GM21825 (cell line): Measurements from ENCODE around the gene C6orf89.
"Not testable (repeated sequence)": the region's sequence is repeated elsewhere in the genome, so short reads cannot be mapped to it uniquely, and the experiment has no call there.

ENCODE experiments used
- ATAC-seq: cut with Tn5 transposase; IDR thresholded peaks from one replicate; pipeline ENCODE4 v1.9.1; 2021; ENCODE audit warnings: mild to moderate bottlenecking, moderate library complexity; ENCODE audit not compliant: unreplicated experiment

The C6orf89 gene

DNA sequence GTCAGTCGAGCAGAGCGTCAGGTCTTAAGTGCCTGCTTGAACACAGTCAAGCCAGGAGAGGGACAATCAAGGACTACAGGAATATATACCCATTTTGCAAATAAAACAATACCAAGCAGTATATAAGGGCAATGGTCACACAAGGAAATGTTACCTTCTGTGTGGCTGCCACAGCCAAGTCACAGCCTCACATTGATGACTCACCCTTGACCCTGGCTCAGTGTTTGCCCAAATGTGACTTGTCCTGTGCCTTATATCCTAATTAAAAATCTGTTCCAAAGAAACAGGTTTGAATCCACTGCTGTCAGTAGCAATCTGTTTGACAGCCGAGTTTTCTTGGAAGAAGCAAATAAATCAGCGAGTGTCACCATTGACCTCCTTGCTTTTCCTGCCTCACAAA, 34.3 kb downstream of the C6orf89 start:
- no peak for ATAC-seq

DNA sequence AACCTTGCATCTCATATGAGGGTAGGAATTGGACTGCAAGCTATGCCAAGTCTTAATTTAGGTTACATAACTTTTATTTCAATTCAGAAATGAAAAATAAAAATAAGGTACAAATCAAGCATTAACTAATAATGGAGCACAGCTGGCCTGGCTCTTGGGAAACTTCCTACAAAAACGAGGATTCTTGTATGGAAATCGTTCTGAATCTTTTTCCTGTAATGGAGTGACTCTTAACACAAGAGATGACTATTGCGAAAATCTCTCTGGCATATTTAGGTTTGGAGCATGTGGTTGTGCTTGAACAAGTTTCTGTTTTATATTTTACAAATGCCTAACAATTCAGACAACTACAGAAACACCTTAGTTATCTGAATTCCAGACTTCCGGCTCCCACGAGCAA, 34.8 kb downstream of the C6orf89 start:
- no peak for ATAC-seq

DNA sequence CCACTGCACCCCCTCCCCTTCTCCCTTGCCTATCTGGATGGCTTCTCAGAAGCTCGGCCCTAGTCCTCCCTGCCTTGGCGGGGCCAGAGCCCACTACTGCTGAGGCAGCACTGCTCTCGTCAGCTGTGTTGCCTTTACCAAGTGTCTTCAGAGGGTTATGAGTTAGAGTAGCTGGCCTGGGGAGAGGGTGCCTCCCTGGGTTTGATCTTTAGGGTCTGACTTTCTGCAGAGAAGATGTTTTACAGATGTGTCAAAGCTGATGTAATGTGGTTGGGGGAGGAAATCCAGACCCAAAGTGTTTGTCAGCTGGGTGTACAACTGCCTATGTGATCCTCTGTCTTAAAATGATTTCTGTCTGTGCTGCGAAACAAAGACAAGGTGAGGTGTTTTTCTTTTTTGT, 38.4 kb downstream of the C6orf89 start:
- no peak for ATAC-seq

- ATAC-seq: no peak
Observed at GRCh38 chr6:36924778-36925374, 39.1 kb downstream of the C6orf89 start.

- ATAC-seq: no peak
Observed at GRCh38 chr6:36925809-36926208, 40.1 kb downstream of the C6orf89 start.

GRCh38 chr6:36926708-36927513, 41.2 kb downstream of the C6orf89 start:
- no peak for ATAC-seq

DNA sequence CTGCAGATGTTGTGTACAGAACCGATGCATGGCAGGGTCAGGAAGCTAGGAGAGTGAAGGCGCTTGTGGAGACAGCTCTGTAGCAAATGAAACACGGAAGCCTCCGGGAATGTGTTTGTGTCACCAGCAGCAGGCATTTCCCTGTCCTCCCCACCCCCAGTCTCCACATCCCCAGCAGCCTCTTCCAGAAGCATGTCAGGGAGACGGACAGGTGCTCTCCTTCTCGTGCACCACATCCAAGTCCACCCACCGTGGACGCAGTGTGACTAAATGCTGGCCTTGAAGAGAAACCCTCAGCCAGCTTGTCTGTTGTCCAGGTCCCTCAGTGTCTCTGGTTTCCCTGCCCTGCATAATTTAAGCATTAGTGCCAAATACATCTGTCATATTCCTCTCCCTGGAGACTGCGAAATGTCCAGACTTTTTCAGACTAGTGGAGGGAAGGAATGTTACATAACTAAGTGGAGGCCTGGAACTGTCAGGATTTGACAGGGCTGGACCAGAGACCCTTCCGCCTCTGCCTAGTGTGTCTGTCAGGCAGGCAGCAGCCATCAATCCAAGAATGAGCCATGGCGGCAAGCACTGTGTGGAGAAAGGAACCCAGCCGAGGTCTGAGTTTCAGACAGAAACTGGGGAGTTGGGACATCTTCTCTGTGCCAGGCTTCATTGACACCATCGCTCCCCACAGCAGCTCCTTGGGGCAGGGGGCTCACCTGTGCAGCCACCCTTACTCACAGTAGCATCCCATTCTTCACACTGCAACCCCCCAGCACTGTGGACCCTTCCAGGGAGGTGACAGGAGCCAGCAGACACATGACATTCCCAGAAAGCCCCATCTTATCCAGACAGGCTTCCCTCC, 42.2 kb downstream of the C6orf89 start:
- ATAC-seq: no peak

- ATAC-seq: no peak
Observed at GRCh38 chr6:36928547-36928918, 42.8 kb downstream of the C6orf89 start.

DNA sequence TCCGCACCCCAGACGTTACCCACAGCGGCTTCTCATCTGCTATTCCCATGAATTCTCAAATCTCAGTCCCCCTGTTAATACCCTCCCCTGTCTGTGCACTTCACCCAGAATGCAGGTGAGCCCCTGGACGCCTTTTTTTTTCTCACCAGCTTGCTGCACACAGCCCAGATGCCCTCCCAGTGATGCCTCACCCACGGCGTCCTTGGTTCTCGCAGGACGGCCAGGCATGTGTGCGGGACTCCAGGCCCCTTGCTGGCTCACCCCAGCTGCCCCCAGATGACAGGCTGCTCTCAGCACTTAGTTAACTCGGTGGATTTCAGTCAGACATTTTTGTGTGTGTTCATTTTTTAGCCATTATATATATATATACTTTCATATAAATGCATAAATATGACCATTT, 43.4 kb downstream of the C6orf89 start:
- no peak for ATAC-seq

DNA sequence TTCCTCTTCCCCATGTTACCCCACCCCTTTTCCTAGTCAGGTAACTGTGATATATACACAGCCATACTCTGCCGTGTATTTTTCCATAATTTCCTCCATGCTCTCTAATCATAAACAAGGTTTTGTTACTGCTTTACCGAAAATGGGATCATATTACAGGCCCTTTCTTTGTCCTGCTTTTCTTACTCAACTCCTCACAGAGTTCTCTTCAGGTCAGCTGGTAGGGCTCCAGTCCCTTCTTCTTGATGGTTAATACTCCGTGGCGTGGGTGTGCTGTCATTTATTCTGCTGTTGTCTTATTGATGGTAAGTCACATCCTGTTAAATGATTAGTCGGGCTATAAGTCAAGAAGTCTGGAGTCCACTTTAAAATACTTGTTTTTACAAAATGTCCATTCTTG, 43.9 kb downstream of the C6orf89 start:
- ATAC-seq: no peak

DNA sequence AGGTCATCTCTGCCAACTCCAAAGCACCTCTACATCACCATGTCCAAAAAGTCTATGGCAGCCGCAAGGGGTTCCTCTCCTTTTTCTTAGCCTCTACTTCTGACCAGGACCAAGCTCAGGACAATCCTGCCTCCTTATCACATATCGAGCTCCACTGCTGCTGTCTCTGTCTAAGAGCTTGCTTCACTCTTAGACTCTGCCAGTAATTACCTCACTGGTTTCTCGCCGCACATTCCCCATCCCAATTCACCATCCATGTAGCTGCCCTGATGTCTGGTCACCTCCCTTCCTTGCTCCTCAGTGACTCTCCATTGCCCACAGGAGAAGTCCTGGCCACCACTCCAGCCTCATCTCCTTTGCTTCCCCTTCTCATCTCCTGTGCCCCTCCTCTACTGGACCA, 44.7 kb downstream of the C6orf89 start:
- no peak for ATAC-seq

DNA sequence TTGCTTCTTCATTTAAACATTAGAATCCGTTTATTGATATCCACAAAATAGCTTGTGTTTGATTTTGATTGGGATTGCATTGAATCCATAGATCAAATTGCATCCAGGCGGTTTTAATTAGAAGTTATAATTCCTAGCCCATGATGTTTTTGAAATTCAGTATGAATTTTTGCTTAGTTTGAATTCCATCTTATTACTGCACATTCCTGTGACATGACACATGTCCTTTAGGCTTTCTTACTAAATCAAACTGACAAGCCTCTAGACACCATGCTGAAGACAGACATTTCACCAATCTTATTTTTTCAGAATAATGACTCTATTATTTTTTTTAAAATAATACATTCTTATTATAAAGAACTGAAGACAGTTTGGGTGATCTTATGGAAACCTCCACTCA, 47.4 kb downstream of the C6orf89 start:
- ATAC-seq: no peak

DNA sequence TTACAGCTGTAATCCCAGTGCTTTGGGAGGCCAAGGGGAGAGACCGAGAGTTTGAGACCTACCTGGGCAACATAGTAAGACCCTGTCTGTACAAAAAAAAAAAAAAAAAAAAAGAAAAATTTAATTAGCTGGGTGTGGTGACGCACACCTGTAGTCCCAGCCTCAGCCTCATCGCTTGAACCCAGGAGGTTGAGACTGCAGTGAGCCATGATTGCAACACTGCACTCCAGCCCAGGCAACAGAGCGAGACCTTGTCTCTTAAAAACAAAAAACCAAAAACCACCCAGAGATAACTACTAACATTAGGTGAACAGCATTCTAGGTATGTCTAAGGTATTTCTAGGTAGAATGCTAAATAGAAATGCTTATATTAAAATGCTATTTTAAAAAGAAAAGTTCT, 47.8 kb downstream of the C6orf89 start:
- ATAC-seq: no peak

- ATAC-seq: no peak
Observed at GRCh38 chr6:36934901-36935300, 49.1 kb downstream of the C6orf89 start.

DNA sequence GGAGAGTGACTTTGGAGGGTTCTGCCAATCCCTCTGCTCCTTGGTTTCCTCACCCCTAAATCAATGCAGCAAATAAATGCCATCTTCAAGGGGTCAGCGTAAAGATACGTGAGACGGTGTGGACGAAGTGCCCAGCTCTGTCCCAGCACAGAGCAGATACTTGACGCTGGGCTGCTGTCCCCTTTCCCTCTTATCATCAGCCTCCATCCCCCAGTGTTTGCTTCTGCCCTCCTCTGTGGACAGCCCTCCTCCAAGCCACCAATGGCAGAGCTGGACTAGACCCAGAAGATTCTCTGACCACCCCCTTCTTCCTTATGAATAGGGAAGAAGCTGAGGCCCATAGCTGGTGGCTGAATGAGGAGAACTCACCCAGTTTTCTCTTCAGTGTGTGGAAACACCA, 51.1 kb downstream of the C6orf89 start:
- no peak for ATAC-seq

DNA sequence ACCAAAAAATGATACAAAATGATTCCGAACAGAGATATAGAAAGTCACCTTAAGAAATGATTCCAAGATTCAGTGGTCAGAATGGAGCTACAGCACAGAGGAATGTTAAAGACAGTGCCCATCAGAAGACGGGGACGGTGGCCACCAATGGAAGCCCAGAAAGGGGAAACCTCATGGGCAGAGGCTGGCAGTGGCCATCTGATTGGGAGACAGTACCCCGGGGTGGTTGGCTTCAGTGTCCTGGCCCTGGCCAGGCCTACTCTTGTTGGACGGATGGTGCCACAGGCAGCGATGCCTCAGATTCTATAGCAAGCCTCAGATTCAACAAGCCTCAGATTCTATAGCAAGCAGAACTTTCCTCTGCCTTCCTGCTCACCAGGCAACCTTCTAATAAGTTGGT, 52.1 kb downstream of the C6orf89 start:
- no peak for ATAC-seq

DNA sequence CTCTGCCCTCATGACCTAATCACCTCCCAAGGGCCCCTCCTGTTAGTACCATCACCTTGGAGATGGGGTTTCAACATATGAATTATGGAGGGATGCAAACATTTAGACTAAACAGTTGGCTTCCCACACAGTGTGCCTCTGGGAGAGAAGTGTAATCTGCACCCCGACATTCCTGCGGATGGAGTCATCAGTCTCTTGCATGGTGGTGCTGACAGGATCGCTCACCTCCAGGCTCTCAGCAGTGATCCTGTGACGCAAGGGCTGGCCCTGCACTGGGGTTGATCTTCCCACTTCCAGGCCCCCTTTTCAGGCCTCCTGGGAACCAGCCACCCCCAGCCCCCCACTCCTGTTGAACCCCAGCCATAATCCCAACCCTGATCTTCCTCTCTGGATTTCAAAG, 52.8 kb downstream of the C6orf89 start:
- ATAC-seq: no peak

GRCh38 chr6:36939005-36939404, 53.3 kb downstream of the C6orf89 start:
- ATAC-seq: not testable (repeated sequence)

- ATAC-seq: no peak
Observed at GRCh38 chr6:36940027-36940426, 54.3 kb downstream of the C6orf89 start.

DNA sequence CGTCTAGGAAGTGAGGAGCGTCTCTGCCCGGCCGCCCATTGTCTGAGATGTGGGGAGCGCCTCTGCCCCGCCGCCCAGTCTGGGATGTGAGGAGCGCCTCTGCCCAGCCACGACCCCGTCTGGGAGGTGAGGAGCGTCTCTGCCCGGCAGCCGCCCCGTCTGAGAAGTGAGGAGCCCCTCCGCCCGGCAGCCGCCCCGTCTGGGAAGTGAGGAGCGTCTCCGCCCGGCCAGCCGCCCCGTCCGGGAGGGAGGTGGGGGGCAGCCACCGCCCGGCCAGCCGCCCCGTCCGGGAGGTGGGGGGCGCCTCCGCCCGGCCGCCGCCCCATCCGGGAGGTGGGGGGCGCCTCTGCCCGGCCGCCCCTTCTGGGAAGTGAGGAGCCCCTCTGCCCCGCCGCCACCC, 55.8 kb downstream of the C6orf89 start:
- ATAC-seq: not testable (repeated sequence)

- not testable (repeated sequence) for ATAC-seq
Observed at GRCh38 chr6:36942329-36942728, 56.6 kb downstream of the C6orf89 start.

DNA sequence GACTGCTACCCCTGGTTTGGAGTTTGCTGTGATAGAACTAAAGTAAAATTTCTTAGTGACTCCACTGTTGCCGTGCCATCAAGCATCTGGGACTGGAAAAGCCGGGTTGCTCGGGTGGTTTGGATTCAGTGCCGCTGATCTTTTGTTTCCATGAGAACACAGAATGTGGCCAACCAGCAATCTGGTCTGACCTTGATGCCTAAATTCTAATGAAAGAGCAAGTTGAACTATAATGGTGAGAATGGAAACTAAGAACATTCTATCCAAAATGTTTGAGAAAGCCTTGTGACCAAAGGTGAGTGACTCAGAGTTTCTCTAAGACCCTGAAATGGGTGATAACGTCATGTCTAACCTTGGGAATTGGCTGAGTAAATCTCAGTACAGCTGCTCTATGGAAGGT, 58.9 kb downstream of the C6orf89 start:
- no peak for ATAC-seq
